HG03139 (cell line): ENCODE data around the gene DVL3.
"Not testable (repeated sequence)": the region's sequence is repeated elsewhere in the genome, so short reads cannot be mapped to it uniquely, and the experiment has no call there.

ENCODE experiments used
- ATAC-seq: cut with Tn5 transposase; IDR thresholded peaks from one replicate; pipeline ENCODE4 v1.9.1; 2021; ENCODE audit not compliant: unreplicated experiment

DVL3 gene

DNA sequence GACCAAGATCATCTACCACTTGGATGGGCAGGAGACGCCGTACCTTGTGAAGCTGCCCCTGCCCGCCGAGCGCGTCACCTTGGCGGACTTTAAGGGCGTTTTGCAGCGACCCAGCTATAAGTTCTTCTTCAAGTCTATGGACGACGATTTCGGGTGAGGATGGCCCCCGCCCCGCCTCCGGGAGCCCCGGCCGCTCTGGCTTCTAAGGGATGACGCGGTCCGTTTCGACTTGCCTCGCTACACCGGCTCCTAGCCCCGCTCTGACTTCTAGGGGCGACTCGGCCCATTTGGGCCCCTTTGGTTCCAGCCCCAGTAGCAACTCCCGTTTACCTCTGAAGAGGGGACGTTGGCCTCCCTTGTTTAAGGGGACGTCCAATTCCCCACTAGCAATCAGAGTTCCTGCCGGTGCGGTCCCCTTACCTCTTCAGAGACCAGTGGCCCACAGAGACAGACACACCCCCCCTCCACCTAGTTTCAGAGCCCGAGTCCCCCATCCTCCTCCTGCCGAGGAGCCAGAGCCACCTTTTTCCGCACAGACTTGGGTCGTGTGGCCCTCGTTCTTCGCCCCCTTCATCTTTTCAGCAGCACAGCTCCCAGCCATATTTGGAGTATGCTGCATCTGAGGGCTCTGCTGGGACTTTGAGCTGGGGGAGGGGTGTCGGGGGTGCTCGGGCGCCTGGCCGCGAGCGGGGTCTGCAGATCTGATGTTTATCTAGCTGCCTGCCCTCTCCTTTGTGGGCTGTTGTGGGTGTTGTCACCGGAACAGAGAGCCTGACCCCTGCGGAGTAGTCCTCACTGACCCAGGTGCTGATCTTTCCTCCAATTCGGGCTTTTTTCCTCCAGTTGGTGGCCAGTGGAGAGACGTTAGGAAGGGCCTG is 706 bp downstream of the DVL3 start:
- peak; percentile 23 for ATAC-seq

DNA sequence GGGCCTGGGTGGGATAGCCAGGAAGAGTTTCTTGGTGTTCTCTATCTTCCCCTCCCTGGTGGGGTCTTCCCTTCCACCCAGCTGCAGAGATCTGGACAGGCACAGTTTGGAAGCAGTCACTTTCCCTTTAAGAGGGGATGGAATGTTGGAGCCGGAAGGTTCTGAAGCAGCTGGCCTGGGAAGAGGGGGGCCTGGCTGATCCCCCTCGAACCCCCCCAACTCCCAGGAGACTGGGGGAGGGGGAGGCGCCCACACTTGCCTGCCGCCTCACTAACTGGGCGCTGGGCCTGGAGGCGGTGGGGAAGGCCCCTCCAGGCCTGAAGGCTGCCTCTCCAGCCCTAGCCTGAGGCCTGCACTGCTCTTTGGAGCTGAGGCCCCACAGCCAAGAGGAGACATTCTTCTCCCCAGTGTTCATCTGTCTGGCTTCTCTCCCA is 1.4 kb downstream of the DVL3 start:
- ATAC-seq: no peak

DNA sequence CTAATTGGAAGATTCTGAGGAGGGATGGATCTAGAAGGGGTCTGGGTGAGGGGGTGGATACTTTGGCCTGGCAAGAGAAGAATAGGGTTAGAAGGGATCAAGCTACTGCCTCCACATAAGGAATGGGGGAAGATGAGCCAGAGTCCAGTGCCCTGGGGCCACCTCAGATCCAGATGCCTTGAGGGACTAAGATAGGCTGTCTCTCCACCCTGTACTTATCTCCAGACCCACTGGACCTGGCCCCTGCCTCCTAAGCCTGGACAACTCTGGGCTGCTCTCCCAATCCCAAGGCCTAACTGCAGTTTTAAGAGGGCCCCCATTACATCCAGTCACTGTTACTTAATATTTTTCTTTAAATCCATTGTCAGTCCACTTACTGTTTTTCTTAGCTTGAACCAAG is 2.0 kb downstream of the DVL3 start:
- no peak for ATAC-seq

DNA sequence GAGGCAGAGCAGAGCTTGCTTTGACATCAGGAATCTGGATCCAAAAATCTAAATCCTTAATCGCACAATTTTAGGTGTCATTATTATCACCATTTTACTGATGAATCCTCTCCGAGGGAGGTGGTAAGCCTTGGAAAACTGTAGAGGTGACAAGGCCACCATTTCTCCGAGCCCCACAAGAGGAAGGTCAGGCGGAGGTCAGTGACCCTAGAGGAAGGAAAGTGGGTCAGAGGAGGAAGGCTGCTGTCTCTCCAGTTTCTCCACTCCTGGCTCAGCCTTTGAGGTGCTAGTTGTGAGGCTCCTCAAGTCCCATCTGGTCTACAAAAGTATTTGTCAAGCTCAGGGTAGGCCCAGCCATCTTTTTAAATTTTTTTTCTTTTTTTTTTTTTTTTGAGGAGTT is 3.2 kb downstream of the DVL3 start:
- ATAC-seq: no peak

DNA sequence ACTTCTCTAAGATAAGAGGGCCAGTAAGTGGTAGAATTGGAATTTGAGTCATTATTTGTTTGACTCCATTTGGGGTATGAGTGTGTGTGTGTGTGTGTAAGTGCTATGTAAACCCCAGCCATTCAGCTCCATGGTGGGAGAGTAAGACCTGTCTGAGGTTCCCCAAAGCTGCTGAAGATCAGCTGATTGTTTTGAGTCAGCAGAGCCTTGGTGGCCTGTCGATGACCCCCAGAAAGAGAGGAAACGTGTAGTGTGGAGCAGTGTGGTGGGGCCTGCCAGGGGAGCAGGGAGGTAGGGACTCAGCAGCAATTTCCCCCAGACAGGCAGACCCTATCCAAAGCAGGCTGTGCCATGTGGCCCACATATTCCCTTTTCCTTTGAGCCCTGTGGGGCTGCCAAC is 5.3 kb downstream of the DVL3 start:
- no peak for ATAC-seq

DNA sequence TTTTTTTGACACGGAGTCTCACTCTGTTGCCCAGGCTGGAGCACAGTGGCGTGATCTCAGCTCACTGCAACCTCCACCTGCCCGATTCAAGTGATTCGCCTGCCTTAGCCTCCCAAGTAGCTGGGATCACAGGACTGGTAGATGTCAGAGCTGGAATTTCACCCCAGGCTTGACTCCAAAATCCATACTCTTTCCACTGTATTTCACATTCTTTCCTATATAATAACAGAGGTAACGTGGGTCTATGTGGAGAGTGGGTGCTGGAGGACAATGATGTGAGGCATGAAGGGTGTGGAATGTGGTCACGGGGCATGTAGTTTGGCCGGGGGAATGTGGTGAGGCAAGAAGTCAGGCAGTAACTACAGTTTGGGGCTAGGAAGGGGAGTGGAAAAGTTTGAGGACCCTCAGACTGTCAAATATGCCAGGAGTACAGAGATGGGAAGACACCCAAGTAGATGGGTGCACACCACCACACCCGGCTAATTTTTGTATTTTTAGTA is 7.4 kb downstream of the DVL3 start:
- ATAC-seq: not testable (repeated sequence)

DNA sequence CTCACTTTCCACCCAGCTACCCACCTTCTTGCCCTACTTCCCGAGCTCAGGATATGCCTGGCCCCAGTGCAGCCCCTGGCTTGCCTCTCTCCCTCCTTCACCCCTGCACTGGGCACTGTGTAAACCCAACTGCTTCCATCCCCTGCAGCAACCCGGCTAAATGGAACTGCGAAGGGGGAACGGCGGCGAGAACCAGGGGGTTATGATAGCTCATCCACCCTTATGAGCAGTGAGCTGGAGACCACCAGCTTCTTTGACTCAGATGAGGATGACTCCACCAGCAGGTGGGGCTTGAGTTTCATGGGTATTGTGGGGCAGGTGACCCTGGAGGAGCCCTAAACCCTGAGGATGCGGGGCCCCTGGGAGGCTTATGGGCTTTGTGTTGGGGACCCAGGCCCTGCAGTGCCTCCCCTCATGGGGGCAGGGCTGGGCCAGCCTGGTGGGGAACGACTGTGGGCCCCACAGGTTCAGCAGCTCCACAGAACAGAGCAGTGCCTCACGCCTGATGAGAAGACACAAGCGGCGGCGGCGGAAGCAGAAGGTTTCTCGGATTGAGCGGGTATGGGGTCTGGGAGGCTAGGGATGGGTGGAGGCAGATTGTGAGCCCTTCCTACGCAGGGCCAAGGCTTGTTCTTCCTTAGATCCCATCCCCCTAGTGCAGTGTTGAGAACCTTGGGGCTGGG is 9.6 kb downstream of the DVL3 start:
- ATAC-seq: no peak

DNA sequence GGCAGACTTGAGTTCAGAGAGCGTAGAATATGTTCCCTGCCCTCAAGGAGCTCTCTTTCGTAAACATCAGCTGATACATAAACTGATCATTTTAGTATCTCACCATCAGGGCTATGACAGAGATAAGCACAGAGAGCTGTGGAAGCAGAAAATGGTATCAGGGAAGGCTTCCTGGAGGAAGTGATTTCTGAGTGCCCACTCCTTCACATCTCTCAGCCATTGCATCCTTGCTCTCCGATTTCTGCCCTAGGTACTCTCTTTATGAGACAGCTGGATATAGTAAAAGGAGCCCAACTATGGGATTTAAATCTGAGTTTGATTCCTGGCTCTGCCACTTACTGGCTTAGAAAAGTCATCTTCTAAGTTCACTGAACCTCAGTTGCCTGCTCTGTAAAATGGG is 10.4 kb downstream of the DVL3 start:
- ATAC-seq: no peak

DNA sequence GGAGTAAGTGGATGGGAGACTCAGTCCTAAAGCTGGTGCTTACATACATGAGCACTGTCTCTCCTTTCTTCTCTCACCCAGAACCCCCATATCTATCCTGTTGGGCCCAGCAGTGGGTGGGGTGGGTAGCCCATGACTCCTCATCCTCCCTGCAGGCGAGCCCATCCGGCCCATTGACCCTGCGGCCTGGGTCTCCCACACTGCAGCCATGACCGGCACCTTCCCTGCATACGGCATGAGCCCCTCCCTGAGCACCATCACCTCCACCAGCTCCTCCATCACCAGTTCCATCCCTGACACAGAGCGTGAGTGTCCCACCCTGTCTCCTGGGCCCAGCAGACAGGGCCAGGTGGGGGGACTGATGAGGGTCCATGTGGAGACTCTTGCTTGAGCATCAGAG is 11.5 kb downstream of the DVL3 start:
- ATAC-seq: no peak

DNA sequence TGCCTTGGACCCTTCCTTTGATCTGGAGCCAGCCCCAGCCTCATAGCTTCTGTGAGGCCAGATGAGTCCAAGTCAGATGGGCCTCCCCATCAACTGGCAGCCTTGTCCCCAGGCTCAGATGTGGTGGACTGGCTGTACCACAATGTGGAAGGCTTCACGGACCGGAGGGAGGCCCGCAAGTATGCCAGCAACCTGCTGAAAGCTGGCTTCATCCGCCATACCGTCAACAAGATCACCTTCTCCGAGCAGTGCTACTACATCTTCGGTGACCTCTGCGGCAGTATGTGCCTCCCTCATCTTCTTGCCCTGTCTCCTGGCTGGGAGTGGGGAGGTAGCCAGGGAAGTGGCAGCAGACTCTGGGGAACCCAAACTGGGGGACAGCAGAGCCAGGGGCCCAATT is 12.6 kb downstream of the DVL3 start:
- ATAC-seq: no peak

DNA sequence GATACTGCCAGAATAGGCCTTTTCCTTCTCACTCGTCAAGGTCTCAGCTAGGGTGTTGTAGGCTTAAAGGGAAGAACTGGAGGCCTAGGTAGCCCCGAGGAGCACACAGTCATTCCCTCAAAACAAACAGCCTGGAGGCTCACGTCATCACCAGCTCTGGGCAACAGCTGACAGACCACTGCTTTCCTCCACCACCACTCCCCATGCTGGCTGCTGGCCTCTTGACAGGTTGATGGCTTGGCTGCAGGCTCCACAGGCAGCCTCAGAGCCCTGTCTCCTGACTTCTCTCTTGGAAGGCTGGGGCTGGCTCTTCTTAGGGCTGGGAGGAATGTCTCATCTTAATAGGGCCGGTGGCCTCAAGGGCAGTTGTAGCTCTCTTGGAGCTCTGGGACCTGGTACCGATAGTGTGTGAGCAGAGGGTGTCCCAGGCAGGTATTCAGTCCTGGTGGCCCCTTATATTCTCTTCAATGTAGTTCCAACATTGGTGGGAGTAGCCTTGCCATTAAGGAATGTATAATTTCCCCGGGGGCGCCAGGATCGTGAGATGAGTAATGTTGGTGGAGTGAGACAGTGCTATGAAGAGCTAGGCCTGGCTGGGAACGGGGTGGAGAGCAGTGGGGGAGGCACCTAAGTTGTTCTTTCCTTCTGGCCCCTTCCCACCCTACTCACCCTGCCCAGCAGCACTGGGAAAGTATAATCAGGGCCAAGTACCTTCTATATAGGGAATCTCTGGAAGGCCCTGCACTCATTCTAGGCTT is 13.4 kb downstream of the DVL3 start:
- ATAC-seq: no peak

DNA sequence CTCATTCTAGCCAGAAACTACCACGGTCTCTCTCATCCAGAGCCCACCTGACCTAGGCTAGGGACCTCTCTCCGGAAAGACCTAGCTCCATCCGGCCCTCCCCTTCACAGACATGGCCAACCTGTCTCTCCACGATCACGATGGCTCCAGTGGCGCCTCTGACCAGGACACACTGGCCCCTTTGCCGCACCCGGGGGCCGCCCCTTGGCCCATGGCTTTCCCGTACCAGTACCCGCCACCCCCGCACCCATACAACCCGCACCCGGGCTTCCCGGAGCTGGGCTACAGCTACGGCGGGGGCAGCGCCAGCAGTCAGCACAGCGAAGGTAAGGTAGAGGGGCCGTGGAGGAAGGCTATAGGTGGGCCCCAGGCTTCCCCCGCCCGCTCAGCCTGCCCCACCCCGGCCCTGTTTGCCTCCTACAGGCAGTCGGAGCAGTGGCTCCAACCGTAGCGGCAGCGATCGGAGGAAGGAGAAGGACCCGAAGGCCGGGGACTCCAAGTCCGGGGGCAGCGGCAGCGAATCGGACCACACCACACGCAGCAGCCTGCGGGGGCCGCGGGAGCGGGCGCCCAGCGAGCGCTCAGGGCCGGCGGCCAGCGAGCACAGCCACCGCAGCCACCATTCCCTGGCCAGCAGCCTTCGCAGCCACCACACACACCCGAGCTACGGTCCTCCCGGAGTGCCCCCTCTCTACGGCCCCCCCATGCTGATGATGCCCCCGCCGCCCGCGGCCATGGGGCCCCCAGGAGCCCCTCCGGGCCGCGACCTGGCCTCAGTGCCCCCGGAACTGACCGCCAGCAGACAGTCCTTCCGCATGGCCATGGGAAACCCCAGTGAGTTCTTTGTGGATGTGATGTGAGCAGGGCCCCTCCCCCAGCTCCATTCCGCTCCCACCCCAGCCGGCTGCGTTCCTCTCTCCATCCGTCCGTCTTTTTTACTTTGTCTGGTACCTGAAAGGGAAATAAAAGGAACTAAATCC is 15.0 kb downstream of the DVL3 start:
- ATAC-seq: no peak

DNA sequence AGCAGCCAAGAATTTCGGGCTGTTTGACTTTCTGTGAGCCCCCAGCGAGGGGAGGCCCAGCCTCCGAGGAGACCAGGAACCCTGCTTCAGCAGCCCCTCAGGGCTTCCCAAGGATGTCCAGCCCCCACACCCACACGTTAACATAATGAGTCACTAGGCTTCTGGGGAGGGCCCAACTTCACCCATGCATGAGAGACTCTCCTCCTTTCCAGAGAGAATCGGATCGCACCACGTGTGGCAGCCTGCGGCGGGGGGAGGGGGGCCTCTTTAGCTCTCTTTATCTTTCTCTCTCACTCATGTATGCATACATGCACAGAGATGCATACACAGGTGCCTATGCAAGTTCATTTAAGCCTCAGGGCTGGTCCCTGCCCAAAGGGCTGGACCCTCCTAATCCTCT is 16.4 kb downstream of the DVL3 start:
- ATAC-seq: no peak

DNA sequence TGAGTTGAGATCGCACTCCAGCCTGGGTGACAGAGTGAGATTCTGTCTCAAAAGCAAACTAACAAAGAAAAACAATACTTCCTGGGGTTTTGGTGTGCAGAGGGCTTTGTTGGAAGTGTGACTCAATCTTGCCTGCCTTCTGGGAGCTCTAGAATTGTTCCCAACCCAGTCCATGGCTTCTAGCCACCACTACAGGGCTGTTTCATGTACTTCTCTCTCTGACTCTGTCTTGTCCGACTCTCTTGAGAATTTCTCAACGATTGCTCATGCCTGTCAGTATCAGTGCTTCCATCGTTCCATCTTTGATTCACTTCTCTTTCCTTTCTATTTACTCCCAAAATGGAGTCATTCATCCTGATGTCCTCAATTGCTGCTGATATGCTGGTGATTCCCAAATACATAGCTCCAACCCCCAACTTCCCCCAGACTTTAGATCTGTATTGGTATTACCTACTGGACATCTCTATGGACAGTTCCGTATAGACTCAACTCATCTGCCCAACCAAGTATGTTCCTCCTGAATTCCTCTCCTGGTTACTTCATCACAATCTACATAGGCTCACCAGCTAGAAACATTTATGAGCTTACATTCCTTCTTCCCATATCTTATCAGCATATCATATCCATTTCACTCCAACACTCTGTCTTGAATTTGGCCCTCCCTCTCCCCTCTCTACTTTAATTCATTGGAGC is 17.6 kb downstream of the DVL3 start:
- ATAC-seq: no peak

DNA sequence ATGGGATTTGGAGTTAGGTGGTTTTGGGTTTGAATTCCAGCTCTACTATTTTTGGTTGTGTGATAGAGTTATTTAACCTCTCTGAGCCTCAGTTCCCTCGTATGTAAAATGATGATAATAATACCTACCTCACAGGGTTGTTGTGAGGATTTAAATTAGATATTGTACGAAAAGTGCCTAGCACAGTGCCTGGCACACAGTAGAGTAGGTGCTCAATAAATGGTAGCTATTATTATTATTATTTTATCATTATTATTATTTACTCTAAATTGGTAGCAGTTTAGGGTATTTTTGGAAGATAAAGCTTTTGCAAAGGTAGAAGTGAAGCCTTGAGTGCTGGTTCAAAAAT is 18.2 kb downstream of the DVL3 start:
- ATAC-seq: no peak

DNA sequence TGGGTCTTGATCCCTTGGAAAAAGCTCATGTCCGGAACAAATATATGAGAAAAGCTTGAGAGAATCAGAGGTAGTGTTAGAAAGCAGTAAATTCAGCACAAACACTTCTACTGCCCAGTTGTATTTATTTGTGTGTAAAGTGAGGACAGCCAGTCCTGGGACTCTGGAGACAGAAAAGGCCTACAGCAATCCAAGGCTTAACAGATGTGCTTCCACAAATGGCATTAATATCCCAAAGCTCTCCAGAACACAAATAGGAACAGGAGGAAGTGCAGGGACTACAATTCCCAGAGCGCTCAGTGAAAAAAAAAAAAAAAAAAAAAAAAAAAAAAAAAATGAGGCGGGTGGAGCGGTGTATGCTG is 19.1 kb downstream of the DVL3 start:
- no peak for ATAC-seq

DNA sequence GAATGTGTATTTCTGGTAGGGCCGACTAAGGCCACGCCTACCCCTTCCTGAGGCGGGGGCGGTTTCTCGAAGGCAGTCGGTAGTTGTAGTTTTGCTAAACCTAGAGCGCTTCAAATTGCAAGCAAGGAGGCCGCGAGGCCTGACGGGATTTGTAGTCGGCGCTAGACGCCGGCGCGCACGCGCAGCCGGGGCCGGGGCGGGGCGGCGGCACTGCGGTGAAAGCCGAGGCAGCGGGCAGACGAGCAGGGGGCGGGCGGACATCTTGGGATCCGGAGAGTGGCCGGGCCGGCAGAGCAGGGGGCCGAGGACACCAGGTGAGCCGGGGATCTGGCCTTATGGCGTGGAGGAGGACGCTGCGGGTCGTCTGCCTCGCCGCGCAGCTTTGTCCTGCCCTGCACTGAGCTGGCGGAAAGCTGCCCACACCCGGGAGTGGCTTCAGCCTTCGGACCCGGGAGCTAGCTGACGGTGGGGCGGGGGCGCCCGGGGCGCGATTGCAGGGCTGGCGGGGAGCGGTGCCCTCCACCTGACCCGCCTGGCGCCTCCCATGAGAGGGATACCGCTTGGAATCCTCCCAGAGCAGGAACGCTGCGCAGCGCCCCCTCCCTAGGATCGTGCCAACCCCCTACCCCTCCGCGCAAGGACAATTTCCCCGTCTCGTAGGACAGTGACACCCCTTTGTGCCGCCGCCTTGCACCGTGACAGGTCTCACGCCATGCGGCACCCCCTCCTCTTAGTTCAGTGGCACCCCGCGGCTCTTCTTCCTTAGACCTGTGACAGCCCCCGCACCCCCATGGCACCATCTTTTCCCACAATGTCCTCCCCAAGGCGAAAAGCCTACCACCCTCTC is 19.7 kb downstream of the DVL3 start, which contains the start of gene AP2M1:
Gene AP2M1, plus strand, starts transcription at position 210 of the 847 bp plus-strand sequence. CDS start 2,139 bp downstream, outside the sequence.
- ATAC-seq: peak; percentile 92

DNA sequence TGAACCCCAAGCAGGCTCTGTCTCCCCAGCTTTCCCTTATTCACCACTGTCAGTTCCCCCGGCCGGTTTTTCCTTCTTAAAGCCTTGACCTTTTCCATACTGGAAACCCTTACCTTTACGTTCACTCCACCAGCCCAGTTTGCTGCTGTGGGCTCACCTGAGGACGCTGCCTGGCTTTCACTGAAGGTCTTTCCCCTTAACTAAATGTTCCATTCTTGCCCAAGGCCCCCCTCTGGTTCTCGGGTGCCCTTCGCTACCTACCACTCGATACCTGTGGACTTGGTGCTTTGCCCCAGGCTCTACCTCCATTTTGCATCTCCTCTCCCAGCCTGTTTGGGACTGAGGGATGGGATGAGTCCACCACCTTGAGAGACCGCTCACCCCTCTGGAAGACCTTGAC is 20.3 kb downstream of the DVL3 start:
- ATAC-seq: no peak

DNA sequence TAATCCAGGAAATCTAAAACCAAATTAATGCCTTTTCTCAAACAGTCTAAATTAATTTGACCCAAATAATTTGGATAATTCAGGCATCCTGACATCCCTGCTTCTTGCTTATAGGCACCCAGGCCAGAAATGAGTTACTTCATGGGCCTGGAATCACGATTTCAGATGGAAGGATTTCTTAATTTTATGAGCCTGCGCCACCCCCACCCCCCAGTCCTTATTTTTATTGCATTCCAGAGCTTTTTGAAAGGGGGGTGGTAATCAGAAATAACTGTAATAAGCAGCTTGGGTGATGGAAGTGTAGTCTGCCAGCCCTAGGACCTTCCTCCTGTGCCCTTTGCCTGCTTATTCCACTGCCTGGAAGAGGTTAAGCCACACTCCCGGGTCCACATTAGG is 20.8 kb downstream of the DVL3 start:
- ATAC-seq: no peak
